Neural progenitor cell (in vitro differentiated cells): ENCODE measurements around the gene SHROOM2. TPM values are rescaled to one million over a fixed set of nuclear protein-coding genes. Genes with fewer than 3 reads are reported as not detected.
A peak's percentile ranks its signal among the peaks of the same experiment; 100 is the strongest.

Experiments
- DNase-seq: peaks from one replicate; pipeline ENCODE4 v3.0.0-alpha.2; 2016; ENCODE audit warnings: low spot score
- H2AFZ ChIP-seq: fragments of 200-600 bp; sonication (generic); replicated peaks from 2 replicates; pipeline ENCODE4 v1.6.1; 2016; ENCODE audit warnings: antibody characterized with exemption
- H3F3A ChIP-seq: fragments of 200-600 bp; sonication (generic); 2 replicates; pipeline ENCODE4 v1.6.1; 2016; ENCODE audit warnings: antibody characterized with exemption, low read depth
- H3K27ac ChIP-seq: fragments of 200-600 bp; sonication (generic); 2 replicates; pipeline ENCODE4 v1.5.1; 2016; ENCODE audit warnings: mild to moderate bottlenecking
- H3K27me3 ChIP-seq: fragments of 200-600 bp; sonication (generic); 2 replicates; pipeline ENCODE4 v1.6.1; 2016; ENCODE audit warnings: mild to moderate bottlenecking, moderate library complexity
- H3K36me3 ChIP-seq: fragments of 200-600 bp; sonication (generic); 2 replicates; pipeline ENCODE4 v1.5.1; 2016
- H3K4me1 ChIP-seq: fragments of 200-600 bp; sonication (generic); 2 replicates; pipeline ENCODE4 v1.6.1; 2016; ENCODE audit warnings: mixed run types
- H3K4me2 ChIP-seq: fragments of 200-600 bp; sonication (generic); 2 replicates; pipeline ENCODE4 v1.6.1; 2016
- H3K4me3 ChIP-seq: fragments of 200-600 bp; sonication (generic); 2 replicates; pipeline ENCODE4 v1.5.1; 2016
- H3K79me2 ChIP-seq: fragments of 200-600 bp; sonication (generic); 2 replicates; pipeline ENCODE4 v1.6.1; 2016; ENCODE audit warnings: low read depth
- H3K9ac ChIP-seq: fragments of 200-600 bp; sonication (generic); 2 replicates; pipeline ENCODE4 v1.6.1; 2016
- H3K9me3 ChIP-seq: fragments of 200-600 bp; sonication (generic); 2 replicates; pipeline ENCODE4 v1.5.1; 2016; ENCODE audit warnings: low read depth
- H4K20me1 ChIP-seq: fragments of 200-600 bp; sonication (generic); 2 replicates; pipeline ENCODE4 v1.6.1; 2016; ENCODE audit warnings: low read depth
- H3K27ac Mint-ChIP-seq: 3 replicates; pipeline ENCODE4 v1.8.0; 2021; ENCODE audit warnings: mixed read lengths
- H3K27me3 Mint-ChIP-seq: 2 replicates; pipeline ENCODE4 v1.8.0; 2022; ENCODE audit warnings: low read depth, mild to moderate bottlenecking, inconsistent platforms, moderate library complexity, mixed read lengths; ENCODE audit not compliant: insufficient read depth
- H3K36me3 Mint-ChIP-seq: 3 replicates; pipeline ENCODE4 v1.8.0; 2021; ENCODE audit warnings: mixed read lengths
- H3K4me1 Mint-ChIP-seq: 3 replicates; pipeline ENCODE4 v1.8.0; 2021; ENCODE audit warnings: mixed read lengths
- H3K4me3 Mint-ChIP-seq: 3 replicates; pipeline ENCODE4 v1.8.0; 2021; ENCODE audit warnings: mild to moderate bottlenecking, moderate library complexity, mixed read lengths
- H3K9me3 Mint-ChIP-seq: 3 replicates; pipeline ENCODE4 v1.8.0; 2020; ENCODE audit warnings: mixed read lengths
- CTCF ChIP-seq: fragments of 200-600 bp; sonication (generic); IDR thresholded peaks from 2 replicates; pipeline ENCODE4 v1.5.1; 2017; ENCODE audit warnings: antibody characterized with exemption, mild to moderate bottlenecking
- EZH2 ChIP-seq: fragments of 200-600 bp; sonication (generic); IDR thresholded peaks from 2 replicates; pipeline ENCODE4 v1.6.1; 2017; ENCODE audit warnings: antibody characterized with exemption, mild to moderate bottlenecking, moderate library complexity
- EZH2phosphoT487 ChIP-seq: fragments of 200-600 bp; sonication (generic); IDR thresholded peaks from 2 replicates; pipeline ENCODE4 v1.6.1; 2017; ENCODE audit warnings: antibody characterized with exemption
- total RNA-seq: library from RNA; depleted of rRNA; stranded (reverse); fragments of >200 nt; gene quantifications from 2 replicates; pipeline ENCODE4 v1.2.3, GENCODE V29; 2015; ENCODE audit warnings: low replicate concordance

The SHROOM2 gene
- total RNA-seq, 1 donor from 2014 or later, result 9.1 TPM

- no peaks in the 10 kb centered on the region for H3F3A ChIP-seq
- no peak overlapping the region for H3K27ac Mint-ChIP-seq
- no peak for DNase-seq
- no peak overlapping the region for H3K4me3 ChIP-seq
- TF ChIP-seq EZH2 (no peak), EZH2phosphoT487 (no peak), CTCF (no peak)
- no peak overlapping the region for H3K4me2 ChIP-seq
- H3K9me3 Mint-ChIP-seq, result peaks cover 45% of the 10 kb centered on the region
- no peak overlapping the region for H3K9ac ChIP-seq
- H3K4me1 ChIP-seq, result peaks cover 16% of the 10 kb centered on the region
- H3K27me3 ChIP-seq, result no peaks in the 10 kb centered on the region
- H3K79me2 ChIP-seq, result peaks cover 95% of the 10 kb centered on the region
- H3K36me3 Mint-ChIP-seq, result peaks cover 15% of the 10 kb centered on the region
- H3K27ac ChIP-seq, result no peak overlapping the region
- no peak overlapping the region for H2AFZ ChIP-seq
- H3K4me1 Mint-ChIP-seq, result peaks cover 7% of the 10 kb centered on the region
- H3K4me3 Mint-ChIP-seq, result no peak overlapping the region
- no peaks in the 10 kb centered on the region for H3K36me3 ChIP-seq
- H3K27me3 Mint-ChIP-seq, result peaks cover 14% of the 10 kb centered on the region
- peaks cover 9% of the 10 kb centered on the region for H3K9me3 ChIP-seq
- H4K20me1 ChIP-seq, result peaks cover 5% of the 10 kb centered on the region
Observed at GRCh38 chrX:9794495-9794894, 8.3 kb downstream of the SHROOM2 start.

GRCh38 chrX:9797384-9798360 is 11.4 kb downstream of the SHROOM2 start:
- H3K4me2 ChIP-seq, result peak overlapping the region; percentile 12
- Mint-ChIP-seq H3K4me3 (no peak overlapping the region), H3K4me1 (no peaks in the 10 kb centered on the region), H3K27ac (no peak overlapping the region), H3K27me3 (peaks cover 9% of the 10 kb centered on the region), H3K9me3 (peaks cover 55% of the 10 kb centered on the region), H3K36me3 (peaks cover 24% of the 10 kb centered on the region)
- H4K20me1 ChIP-seq, result peaks cover 5% of the 10 kb centered on the region
- no peaks in the 10 kb centered on the region for H3K27me3 ChIP-seq
- no peak overlapping the region for H3K27ac ChIP-seq
- peaks cover 96% of the 10 kb centered on the region for H3K79me2 ChIP-seq
- no peak for DNase-seq
- H3F3A ChIP-seq, result no peaks in the 10 kb centered on the region
- H3K36me3 ChIP-seq, result no peaks in the 10 kb centered on the region
- no peak overlapping the region for H3K9ac ChIP-seq
- peaks cover 13% of the 10 kb centered on the region for H3K9me3 ChIP-seq
- no peak for TF ChIP-seq EZH2
- TF ChIP-seq EZH2phosphoT487, result no peak
- no peak for TF ChIP-seq CTCF
- peaks cover 6% of the 10 kb centered on the region for H3K4me1 ChIP-seq
- H3K4me3 ChIP-seq, result no peak overlapping the region
- H2AFZ ChIP-seq, result no peak overlapping the region

- Mint-ChIP-seq H3K4me3 (no peak overlapping the region), H3K4me1 (no peaks in the 10 kb centered on the region), H3K27me3 (no peaks in the 10 kb centered on the region), H3K27ac (no peak overlapping the region), H3K36me3 (peaks cover 12% of the 10 kb centered on the region), H3K9me3 (peaks cover 27% of the 10 kb centered on the region)
- Histone ChIP-seq H3K9me3 (peaks cover 5% of the 10 kb centered on the region), H3K4me3 (no peak overlapping the region), H3K79me2 (peaks cover 67% of the 10 kb centered on the region), H3K4me2 (no peak overlapping the region), H4K20me1 (peaks cover 9% of the 10 kb centered on the region), H3K36me3 (no peaks in the 10 kb centered on the region), H3K27ac (no peak overlapping the region), H2AFZ (no peak overlapping the region), H3K9ac (no peak overlapping the region), H3F3A (no peaks in the 10 kb centered on the region), H3K27me3 (no peaks in the 10 kb centered on the region), H3K4me1 (no peaks in the 10 kb centered on the region)
- DNase-seq, result no peak
- TF ChIP-seq EZH2 (no peak), CTCF (no peak), EZH2phosphoT487 (no peak)
Observed at GRCh38 chrX:9802737-9803136, 16.5 kb downstream of the SHROOM2 start.
